GM20000 (cell line): Measurements from ENCODE around the gene PLEKHG2.

Experiments
- DNase-seq: peaks from one replicate; pipeline ENCODE4 v3.0.0; 2012; ENCODE audit warnings: low spot score
- CTCF ChIP-seq: IDR thresholded peaks from 2 replicates; pipeline ENCODE4 v1.5.1; 2012; ENCODE audit warnings: mild to moderate bottlenecking, control low read depth; ENCODE audit errors: extremely low read depth, missing control alignments

PLEKHG2 gene

GRCh38 chr19:39415111-39416046 is 2.9 kb downstream of the PLEKHG2 start:
- no peak for DNase-seq
- TF ChIP-seq CTCF = no peak

- DNase-seq = no peak
- no peak for TF ChIP-seq CTCF
These were observed 4.0 kb downstream of the PLEKHG2 start for GRCh38 chr19:39416152-39417120.

- no peak for TF ChIP-seq CTCF
- no peak for DNase-seq
These were observed 5.2 kb downstream of the PLEKHG2 start for GRCh38 chr19:39417463-39418181.

GRCh38 chr19:39419003-39419402 is 6.5 kb downstream of the PLEKHG2 start:
- no peak for TF ChIP-seq CTCF
- DNase-seq = no peak

GRCh38 chr19:39420769-39421168 is 8.3 kb downstream of the PLEKHG2 start:
- no peak for TF ChIP-seq CTCF
- no peak for DNase-seq

- DNase-seq = no peak
- no peak for TF ChIP-seq CTCF
These were observed 9.6 kb downstream of the PLEKHG2 start for GRCh38 chr19:39422020-39422419.
